ENCODE measurements around the gene KNTC1.
"Not testable (repeated sequence)": the region's sequence is repeated elsewhere in the genome, so short reads cannot be mapped to it uniquely, and the experiment has no call there.

Gene KNTC1

DNA sequence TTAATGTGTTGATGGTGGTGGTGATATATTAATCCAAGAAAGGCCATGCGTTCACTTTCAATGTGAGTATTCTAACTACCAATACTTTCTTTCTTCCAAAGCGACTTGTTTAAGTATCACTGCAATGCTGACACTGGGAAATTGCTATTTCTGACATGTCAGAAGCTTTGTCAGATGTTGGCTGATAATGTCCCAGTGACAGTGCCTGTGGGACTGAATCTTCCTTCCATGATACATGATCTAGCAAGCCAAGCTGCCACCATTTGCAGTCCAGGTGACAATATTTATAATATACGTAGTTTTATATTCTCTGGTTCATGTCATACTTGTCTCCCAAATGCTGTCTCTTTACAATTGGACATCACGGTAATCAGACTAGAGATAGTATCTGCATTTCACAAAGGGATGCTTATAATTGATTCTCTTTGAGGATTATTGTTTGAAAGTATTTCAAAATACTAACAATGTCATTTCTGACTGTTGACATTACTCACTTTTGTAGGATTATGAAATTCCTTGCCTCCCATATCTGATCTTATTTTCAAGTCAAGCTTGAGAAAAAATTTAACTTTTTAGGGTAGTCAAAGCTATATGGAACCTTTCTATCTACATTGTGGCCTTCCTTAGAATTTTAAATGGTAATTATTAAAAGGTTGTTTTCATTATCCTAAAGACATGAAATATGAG, 57.3 kb downstream of the KNTC1 start:
- no peak overlapping the region for H3K4me3 ChIP-seq (ENCODE audit: low read depth, low read length)
- TF ChIP-seq, protein P1, sequence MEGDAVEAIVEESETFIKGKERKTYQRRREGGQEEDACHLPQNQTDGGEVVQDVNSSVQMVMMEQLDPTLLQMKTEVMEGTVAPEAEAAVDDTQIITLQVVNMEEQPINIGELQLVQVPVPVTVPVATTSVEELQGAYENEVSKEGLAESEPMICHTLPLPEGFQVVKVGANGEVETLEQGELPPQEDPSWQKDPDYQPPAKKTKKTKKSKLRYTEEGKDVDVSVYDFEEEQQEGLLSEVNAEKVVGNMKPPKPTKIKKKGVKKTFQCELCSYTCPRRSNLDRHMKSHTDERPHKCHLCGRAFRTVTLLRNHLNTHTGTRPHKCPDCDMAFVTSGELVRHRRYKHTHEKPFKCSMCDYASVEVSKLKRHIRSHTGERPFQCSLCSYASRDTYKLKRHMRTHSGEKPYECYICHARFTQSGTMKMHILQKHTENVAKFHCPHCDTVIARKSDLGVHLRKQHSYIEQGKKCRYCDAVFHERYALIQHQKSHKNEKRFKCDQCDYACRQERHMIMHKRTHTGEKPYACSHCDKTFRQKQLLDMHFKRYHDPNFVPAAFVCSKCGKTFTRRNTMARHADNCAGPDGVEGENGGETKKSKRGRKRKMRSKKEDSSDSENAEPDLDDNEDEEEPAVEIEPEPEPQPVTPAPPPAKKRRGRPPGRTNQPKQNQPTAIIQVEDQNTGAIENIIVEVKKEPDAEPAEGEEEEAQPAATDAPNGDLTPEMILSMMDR (IDR thresholded peaks at IDR 0.05; ENCODE audit: low read depth, low read length, missing control alignments), result no peak
- no peak for DNase-seq (ENCODE audit: low read depth)
- in situ Hi-C loops (cut with HindIII; ENCODE audit: low sequenced_read_pairs), result no loop called here

GRCh38 chr12:122590990-122591389, 63.9 kb downstream of the KNTC1 start:
- H3K4me3 ChIP-seq (ENCODE audit: low read depth, low read length), result no peak overlapping the region
- in situ Hi-C loops (cut with HindIII; ENCODE audit: low sequenced_read_pairs), result loop anchor here (5.0 kb wide), 1 partner anchor 54 kb away; no protein-coding TSS in a partner anchor
- TF ChIP-seq, protein P1 (IDR thresholded peaks at IDR 0.05; ENCODE audit: low read depth, low read length, missing control alignments), result no peak

GRCh38 chr12:122591966-122592365, 64.9 kb downstream of the KNTC1 start:
- in situ Hi-C loops (cut with HindIII; ENCODE audit: low sequenced_read_pairs), result loop anchor here (5.0 kb wide), 1 partner anchor 55 kb away; no protein-coding TSS in a partner anchor
- not testable (repeated sequence) for H3K4me3 ChIP-seq (ENCODE audit: low read depth, low read length)

More at GRCh38 chr12:122590990-122591389, 63.9 kb downstream of the KNTC1 start:
- no peak for DNase-seq (ENCODE audit: low read depth)

DNA sequence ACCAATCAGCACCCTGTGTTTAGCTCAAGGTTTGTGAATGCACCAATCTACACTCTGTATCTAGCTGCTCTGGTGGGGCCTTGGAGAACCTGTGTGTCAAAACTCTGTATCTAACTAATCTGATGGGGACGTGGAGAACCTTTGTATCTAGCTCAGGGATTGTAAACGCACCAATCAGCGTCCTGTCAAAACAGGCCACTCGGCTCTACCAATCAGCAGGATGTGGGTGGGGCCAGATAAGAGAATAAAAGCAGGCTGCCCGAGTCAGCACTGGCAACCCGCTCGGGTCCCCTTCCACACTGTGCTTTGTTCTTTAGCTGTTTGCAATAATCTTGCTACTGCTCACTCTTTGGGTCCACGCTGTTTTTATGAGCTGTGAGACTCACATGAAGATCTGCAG, 65.5 kb downstream of the KNTC1 start:
- not testable (repeated sequence) for H3K4me3 ChIP-seq (ENCODE audit: low read depth, low read length)
- in situ Hi-C loops (cut with HindIII; ENCODE audit: low sequenced_read_pairs), result loop anchor here (5.0 kb wide), 1 partner anchor 55 kb away; no protein-coding TSS in a partner anchor

More at GRCh38 chr12:122591966-122592365, 64.9 kb downstream of the KNTC1 start:
- not testable (repeated sequence) for DNase-seq (ENCODE audit: low read depth)

DNA sequence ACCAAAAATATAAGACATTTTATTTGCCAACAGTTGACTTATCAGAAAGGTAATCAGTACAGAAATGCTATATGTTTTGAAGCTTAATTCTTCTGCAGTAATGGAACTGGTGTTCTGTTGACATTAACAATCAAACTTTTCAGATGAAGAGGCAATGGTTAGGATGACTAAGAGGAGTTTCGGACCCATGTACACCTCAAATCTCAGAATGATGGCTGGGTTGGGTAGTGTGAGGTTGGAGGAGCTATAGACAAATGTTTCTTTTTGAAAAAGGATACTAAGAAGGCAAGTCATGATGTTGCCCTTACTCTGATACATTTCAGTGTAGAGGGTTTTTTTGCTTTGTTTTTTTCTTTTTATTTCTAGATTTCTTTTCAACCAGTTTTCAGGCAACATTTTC, 66.9 kb downstream of the KNTC1 start:
- in situ Hi-C loops (cut with HindIII; ENCODE audit: low sequenced_read_pairs), result loop anchor here (5.0 kb wide), 1 partner anchor 57 kb away; no protein-coding TSS in a partner anchor
- TF ChIP-seq, protein P1 (IDR thresholded peaks at IDR 0.05; ENCODE audit: low read depth, low read length, missing control alignments), result no peak
- no peak overlapping the region for H3K4me3 ChIP-seq (ENCODE audit: low read depth, low read length)
- no peak for DNase-seq (ENCODE audit: low read depth)

More for the DNA sequence above, 65.5 kb downstream of the KNTC1 start:
- DNase-seq (ENCODE audit: low read depth), result not testable (repeated sequence)

- in situ Hi-C loops (cut with HindIII; ENCODE audit: low sequenced_read_pairs), result no loop called here
Observed at GRCh38 chr12:122596838-122597237, 69.8 kb downstream of the KNTC1 start.

GRCh38 chr12:122602456-122602855, 75.4 kb downstream of the KNTC1 start:
- H3K4me3 ChIP-seq (ENCODE audit: low read depth, low read length), result no peak overlapping the region
- no peak for DNase-seq (ENCODE audit: low read depth)
- TF ChIP-seq, protein P1 (IDR thresholded peaks at IDR 0.05; ENCODE audit: low read depth, low read length, missing control alignments), result no peak
- in situ Hi-C loops (cut with HindIII; ENCODE audit: low sequenced_read_pairs), result no loop called here

More at GRCh38 chr12:122596838-122597237, 69.8 kb downstream of the KNTC1 start:
- TF ChIP-seq, protein P1 (IDR thresholded peaks at IDR 0.05; ENCODE audit: low read depth, low read length, missing control alignments), result no peak
- DNase-seq (ENCODE audit: low read depth), result no peak
- no peak overlapping the region for H3K4me3 ChIP-seq (ENCODE audit: low read depth, low read length)
